GM21723 (cell line): ENCODE data around the gene FIGNL2.

ENCODE experiments used
- ATAC-seq: cut with Tn5 transposase; IDR thresholded peaks from one replicate; pipeline ENCODE4 v1.9.1; 2021; ENCODE audit warnings: mild to moderate bottlenecking, moderate library complexity; ENCODE audit not compliant: unreplicated experiment

The FIGNL2 gene

GRCh38 chr12:51860986-51861385, 12.5 kb upstream of the FIGNL2 start:
- ATAC-seq, result no peak

GRCh38 chr12:51855586-51856428, 7.3 kb upstream of the FIGNL2 start:
- no peak for ATAC-seq

- no peak for ATAC-seq
Observed at GRCh38 chr12:51852404-51853137, 4.1 kb upstream of the FIGNL2 start.

GRCh38 chr12:51851413-51852124, 3.1 kb upstream of the FIGNL2 start:
- no peak for ATAC-seq

GRCh38 chr12:51850965-51851299, 2.4 kb upstream of the FIGNL2 start:
- no peak for ATAC-seq

- ATAC-seq, result no peak
Observed at GRCh38 chr12:51850081-51850964, 1.8 kb upstream of the FIGNL2 start.

GRCh38 chr12:51848841-51849735, 570 bp upstream of the FIGNL2 start:
- no peak for ATAC-seq

- ATAC-seq, result no peak
Observed at GRCh38 chr12:51847643-51848325, 734 bp downstream of the FIGNL2 start.

GRCh38 chr12:51846911-51847642, 1.4 kb downstream of the FIGNL2 start:
- no peak for ATAC-seq

GRCh38 chr12:51846271-51846691, 2.2 kb downstream of the FIGNL2 start:
- no peak for ATAC-seq

- ATAC-seq, result no peak
Observed at GRCh38 chr12:51845482-51845881, 3.0 kb downstream of the FIGNL2 start.

GRCh38 chr12:51844854-51845253, 3.7 kb downstream of the FIGNL2 start:
- no peak for ATAC-seq

- ATAC-seq, result no peak
Observed at GRCh38 chr12:51841727-51842126, 6.8 kb downstream of the FIGNL2 start.

- ATAC-seq, result no peak
Observed at GRCh38 chr12:51840966-51841365, 7.6 kb downstream of the FIGNL2 start.

GRCh38 chr12:51839310-51839947, 9.1 kb downstream of the FIGNL2 start:
- ATAC-seq, result no peak

- ATAC-seq, result no peak
Observed at GRCh38 chr12:51838762-51839161, 9.8 kb downstream of the FIGNL2 start.

GRCh38 chr12:51838036-51838435, 10.5 kb downstream of the FIGNL2 start:
- ATAC-seq, result no peak

- ATAC-seq, result no peak
Observed at GRCh38 chr12:51837286-51837685, 11.2 kb downstream of the FIGNL2 start.
